Measurements from ENCODE around the gene ABHD1. TPM values are rescaled to one million over a fixed set of nuclear protein-coding genes. Genes with fewer than 3 reads are reported as not detected.

Gene ABHD1
- total and polyA plus RNA-seq, 2 donors (not counting 1 experiment from before 2014, with no cell fraction given): 0.08 to 0.17 TPM

DNA sequence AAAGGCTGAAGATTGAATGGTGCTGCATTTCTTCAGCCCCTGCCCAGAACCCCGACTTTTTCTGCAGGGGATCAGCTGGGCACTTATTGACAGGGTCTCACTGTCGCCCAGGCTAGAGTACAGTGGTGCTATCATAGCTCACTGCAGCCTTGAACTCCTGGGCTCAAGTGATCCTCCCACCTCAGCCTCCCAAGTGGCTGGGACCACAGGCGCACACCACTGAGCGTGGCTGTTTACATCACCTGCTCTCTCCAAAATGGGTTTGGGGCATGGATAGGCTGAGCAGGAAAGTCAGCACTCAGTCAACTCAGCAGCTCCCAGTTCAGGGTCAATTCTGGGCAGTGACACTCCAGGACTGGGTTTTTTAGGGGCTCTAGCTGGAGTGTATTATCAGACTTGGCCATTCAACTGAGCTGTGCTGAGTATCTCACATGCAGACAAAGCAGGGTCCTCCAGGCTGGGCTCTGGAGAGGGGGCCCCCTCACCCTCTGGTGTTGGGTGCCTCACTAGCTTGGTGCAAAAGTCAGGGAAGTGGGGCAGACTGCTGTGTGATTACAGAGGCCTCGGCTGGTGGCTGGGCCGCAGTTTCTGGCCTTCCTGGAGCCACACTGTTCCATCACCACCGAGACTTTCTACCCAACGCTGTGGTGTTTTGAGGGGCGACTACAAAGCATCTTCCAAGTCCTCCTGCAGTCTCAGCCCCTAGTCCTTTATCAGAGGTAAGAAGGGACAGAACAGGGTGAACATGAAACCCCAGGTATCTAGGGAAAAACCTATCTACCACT lies 4.5 kb downstream of the ABHD1 start:
- TF ChIP-seq, protein P1, sequence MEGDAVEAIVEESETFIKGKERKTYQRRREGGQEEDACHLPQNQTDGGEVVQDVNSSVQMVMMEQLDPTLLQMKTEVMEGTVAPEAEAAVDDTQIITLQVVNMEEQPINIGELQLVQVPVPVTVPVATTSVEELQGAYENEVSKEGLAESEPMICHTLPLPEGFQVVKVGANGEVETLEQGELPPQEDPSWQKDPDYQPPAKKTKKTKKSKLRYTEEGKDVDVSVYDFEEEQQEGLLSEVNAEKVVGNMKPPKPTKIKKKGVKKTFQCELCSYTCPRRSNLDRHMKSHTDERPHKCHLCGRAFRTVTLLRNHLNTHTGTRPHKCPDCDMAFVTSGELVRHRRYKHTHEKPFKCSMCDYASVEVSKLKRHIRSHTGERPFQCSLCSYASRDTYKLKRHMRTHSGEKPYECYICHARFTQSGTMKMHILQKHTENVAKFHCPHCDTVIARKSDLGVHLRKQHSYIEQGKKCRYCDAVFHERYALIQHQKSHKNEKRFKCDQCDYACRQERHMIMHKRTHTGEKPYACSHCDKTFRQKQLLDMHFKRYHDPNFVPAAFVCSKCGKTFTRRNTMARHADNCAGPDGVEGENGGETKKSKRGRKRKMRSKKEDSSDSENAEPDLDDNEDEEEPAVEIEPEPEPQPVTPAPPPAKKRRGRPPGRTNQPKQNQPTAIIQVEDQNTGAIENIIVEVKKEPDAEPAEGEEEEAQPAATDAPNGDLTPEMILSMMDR (conservative IDR thresholded peaks at IDR 0.05 in 1 of 2, IDR thresholded peaks at IDR 0.05 in 1 of 2; ENCODE audit: low read depth in 1 of 2, low read length in 2 of 2): no peak
- TF ChIP-seq EZH2 (IDR thresholded peaks at IDR 0.05; ENCODE audit: low read length, missing control alignments): no peak
- H3K79me2 ChIP-seq (ENCODE audit: control insufficient read depth, insufficient read depth, low read length): peaks cover 4% of the 10 kb centered on the region
- no peak overlapping the region for H3K4me3 ChIP-seq (replicated peaks in 1 of 4; ENCODE audit: control extremely low read depth in 1 of 4, insufficient read depth in 1 of 4, low read depth in 3 of 4, low read length in 4 of 4)
- no peak overlapping the region for H2AFZ ChIP-seq (ENCODE audit: low read length)
- no peak for DNase-seq (ENCODE audit: low read depth in 2 of 2)
- H3K27me3 ChIP-seq (ENCODE audit: control insufficient read depth, insufficient read depth, low read length): peaks cover under 1% of the 10 kb centered on the region
- H4K20me1 ChIP-seq (ENCODE audit: control insufficient read depth, extremely low read depth, insufficient read depth, low read length): no peaks in the 10 kb centered on the region
- H3K27ac ChIP-seq (ENCODE audit: insufficient read depth, low read length): no peak overlapping the region
- H3K4me1 ChIP-seq (ENCODE audit: control insufficient read depth, extremely low read depth, insufficient read depth, low read length): peaks cover under 1% of the 10 kb centered on the region
- peaks cover 18% of the 10 kb centered on the region for H3K36me3 ChIP-seq (ENCODE audit: control insufficient read depth, insufficient read depth, low read length)
- H3K9me3 ChIP-seq (ENCODE audit: control insufficient read depth, insufficient read depth, low read depth, low read length): no peaks in the 10 kb centered on the region
- no peak overlapping the region for H3K9ac ChIP-seq (ENCODE audit: insufficient read depth, low read length)
- no peak overlapping the region for H3K4me2 ChIP-seq (ENCODE audit: extremely low read depth, insufficient read depth, low read length)

DNA sequence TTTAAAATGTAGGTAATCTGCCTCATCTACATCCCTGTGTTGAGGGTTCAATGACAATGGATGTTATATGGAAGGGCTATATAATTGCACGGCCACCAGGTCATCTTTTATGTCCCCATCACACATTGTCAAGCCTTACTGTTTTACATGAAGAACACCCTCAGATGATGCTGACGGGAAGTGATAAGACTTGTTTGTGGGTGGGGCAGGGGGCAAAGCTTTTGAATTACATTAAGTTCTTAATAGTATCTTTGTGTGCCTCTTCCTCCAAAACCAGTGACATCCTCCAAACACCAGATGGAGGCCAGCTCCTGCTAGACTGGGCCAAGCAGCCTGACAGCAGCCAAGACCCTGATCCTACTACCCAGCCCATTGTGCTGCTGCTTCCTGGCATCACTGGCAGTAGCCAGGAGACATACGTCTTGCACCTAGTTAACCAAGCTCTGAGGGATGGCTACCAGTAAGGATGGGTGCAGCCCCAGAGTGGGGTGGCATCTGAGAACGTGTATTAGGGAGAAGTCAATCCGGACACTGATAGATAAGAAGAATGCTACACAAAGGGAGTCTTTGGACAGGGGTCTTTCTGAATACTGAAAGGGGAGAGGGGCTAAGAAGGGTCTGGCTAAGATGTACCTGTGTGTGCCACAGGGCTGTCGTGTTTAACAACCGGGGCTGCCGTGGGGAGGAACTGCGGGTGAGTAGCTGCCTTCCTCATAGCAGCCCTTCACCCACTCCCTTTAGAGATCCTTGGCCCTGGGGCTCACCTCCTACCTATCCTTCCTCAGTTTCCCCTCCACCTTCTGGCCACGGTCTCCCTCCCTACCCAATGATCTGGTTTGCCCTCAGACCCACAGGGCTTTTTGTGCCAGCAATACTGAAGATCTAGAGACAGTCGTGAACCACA lies 5.3 kb downstream of the ABHD1 start:
- no peaks in the 10 kb centered on the region for H3K27me3 ChIP-seq (ENCODE audit: control insufficient read depth, insufficient read depth, low read length)
- H3K4me2 ChIP-seq (ENCODE audit: extremely low read depth, insufficient read depth, low read length): no peak overlapping the region
- no peak overlapping the region for H2AFZ ChIP-seq (ENCODE audit: low read length)
- H3K9ac ChIP-seq (ENCODE audit: insufficient read depth, low read length): no peak overlapping the region
- peaks cover 18% of the 10 kb centered on the region for H3K36me3 ChIP-seq (ENCODE audit: control insufficient read depth, insufficient read depth, low read length)
- H3K4me3 ChIP-seq (replicated peaks in 1 of 4; ENCODE audit: control extremely low read depth in 1 of 4, insufficient read depth in 1 of 4, low read depth in 3 of 4, low read length in 4 of 4): no peak overlapping the region
- no peaks in the 10 kb centered on the region for H3K9me3 ChIP-seq (ENCODE audit: control insufficient read depth, insufficient read depth, low read depth, low read length)
- peaks cover 4% of the 10 kb centered on the region for H3K4me1 ChIP-seq (ENCODE audit: control insufficient read depth, extremely low read depth, insufficient read depth, low read length)
- H4K20me1 ChIP-seq (ENCODE audit: control insufficient read depth, extremely low read depth, insufficient read depth, low read length): no peaks in the 10 kb centered on the region
- peaks cover 12% of the 10 kb centered on the region for H3K79me2 ChIP-seq (ENCODE audit: control insufficient read depth, insufficient read depth, low read length)
- TF ChIP-seq EZH2 (IDR thresholded peaks at IDR 0.05; ENCODE audit: low read length, missing control alignments): no peak
- TF ChIP-seq, protein P1 (conservative IDR thresholded peaks at IDR 0.05 in 1 of 2, IDR thresholded peaks at IDR 0.05 in 1 of 2; ENCODE audit: low read depth in 1 of 2, low read length in 2 of 2): no peak
- no peak overlapping the region for H3K27ac ChIP-seq (ENCODE audit: insufficient read depth, low read length)
- no peak for DNase-seq (ENCODE audit: low read depth in 2 of 2)

DNA sequence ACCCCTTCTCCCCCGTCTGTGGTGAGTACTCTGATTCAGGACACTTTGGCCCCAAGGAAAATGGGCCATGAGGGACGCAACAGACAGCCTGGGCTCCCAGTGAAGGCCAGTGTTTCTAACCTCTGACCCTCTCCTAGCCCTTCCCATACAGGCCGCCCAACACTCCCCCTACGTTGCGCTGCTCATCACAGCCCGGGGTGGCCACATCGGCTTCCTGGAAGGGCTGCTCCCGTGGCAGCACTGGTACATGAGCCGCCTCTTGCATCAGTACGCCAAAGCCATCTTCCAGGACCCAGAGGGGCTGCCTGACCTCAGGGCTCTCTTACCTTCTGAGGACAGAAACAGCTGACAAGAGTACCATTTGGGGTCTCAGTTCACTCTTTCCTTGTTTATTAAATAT lies 6.8 kb downstream of the ABHD1 start:
- H3K4me3 ChIP-seq (replicated peaks in 1 of 4; ENCODE audit: control extremely low read depth in 1 of 4, insufficient read depth in 1 of 4, low read depth in 3 of 4, low read length in 4 of 4): no peak overlapping the region
- H3K4me2 ChIP-seq (ENCODE audit: extremely low read depth, insufficient read depth, low read length): no peak overlapping the region
- H4K20me1 ChIP-seq (ENCODE audit: control insufficient read depth, extremely low read depth, insufficient read depth, low read length): no peaks in the 10 kb centered on the region
- peaks cover 18% of the 10 kb centered on the region for H3K36me3 ChIP-seq (ENCODE audit: control insufficient read depth, insufficient read depth, low read length)
- no peaks in the 10 kb centered on the region for H3K9me3 ChIP-seq (ENCODE audit: control insufficient read depth, insufficient read depth, low read depth, low read length)
- no peak overlapping the region for H3K27ac ChIP-seq (ENCODE audit: insufficient read depth, low read length)
- no peak overlapping the region for H3K9ac ChIP-seq (ENCODE audit: insufficient read depth, low read length)
- TF ChIP-seq, protein P1 (conservative IDR thresholded peaks at IDR 0.05 in 1 of 2, IDR thresholded peaks at IDR 0.05 in 1 of 2; ENCODE audit: low read depth in 1 of 2, low read length in 2 of 2): no peak
- TF ChIP-seq EZH2 (IDR thresholded peaks at IDR 0.05; ENCODE audit: low read length, missing control alignments): no peak
- no peak overlapping the region for H2AFZ ChIP-seq (ENCODE audit: low read length)
- H3K79me2 ChIP-seq (ENCODE audit: control insufficient read depth, insufficient read depth, low read length): peaks cover 15% of the 10 kb centered on the region
- H3K4me1 ChIP-seq (ENCODE audit: control insufficient read depth, extremely low read depth, insufficient read depth, low read length): peaks cover 4% of the 10 kb centered on the region
- H3K27me3 ChIP-seq (ENCODE audit: control insufficient read depth, insufficient read depth, low read length): no peaks in the 10 kb centered on the region
- no peak for DNase-seq (ENCODE audit: low read depth in 2 of 2)
